ENCODE measurements around the gene DEDD. TPM values are rescaled to one million over a fixed set of nuclear protein-coding genes. Genes with fewer than 3 reads are reported as not detected.

The DEDD gene
- total and polyA plus RNA-seq, 2 donors from 2014 or later = 23.2 to 37.2 TPM

GRCh38 chr1:161084597-161084988, 47.9 kb downstream of the DEDD start:
- no peak overlapping the region for H3K9ac ChIP-seq (ENCODE audit: low read length in 3 of 3)
- H3K4me1 ChIP-seq (ENCODE audit: control insufficient read depth in 2 of 3, insufficient read depth in 2 of 3, low read depth in 1 of 3, low read length in 3 of 3) = peaks cover 0 to 7% (median 3%) of the 10 kb centered on the region in 3 donors
- no peak for FAIRE-seq
- intact Hi-C loops (cut with DNase I) = no loop called here
- H3K27ac ChIP-seq (ENCODE audit: low read depth in 2 of 2, low read length in 2 of 2) = no peak overlapping the region
- peak in 1 of 5 donors; percentile 26 for DNase-seq
- H3K9me3 ChIP-seq (ENCODE audit: control insufficient read depth in 2 of 3, insufficient read depth in 1 of 3, low read length in 3 of 3) = no peaks in the 10 kb centered on the region
- TF ChIP-seq, protein P1, sequence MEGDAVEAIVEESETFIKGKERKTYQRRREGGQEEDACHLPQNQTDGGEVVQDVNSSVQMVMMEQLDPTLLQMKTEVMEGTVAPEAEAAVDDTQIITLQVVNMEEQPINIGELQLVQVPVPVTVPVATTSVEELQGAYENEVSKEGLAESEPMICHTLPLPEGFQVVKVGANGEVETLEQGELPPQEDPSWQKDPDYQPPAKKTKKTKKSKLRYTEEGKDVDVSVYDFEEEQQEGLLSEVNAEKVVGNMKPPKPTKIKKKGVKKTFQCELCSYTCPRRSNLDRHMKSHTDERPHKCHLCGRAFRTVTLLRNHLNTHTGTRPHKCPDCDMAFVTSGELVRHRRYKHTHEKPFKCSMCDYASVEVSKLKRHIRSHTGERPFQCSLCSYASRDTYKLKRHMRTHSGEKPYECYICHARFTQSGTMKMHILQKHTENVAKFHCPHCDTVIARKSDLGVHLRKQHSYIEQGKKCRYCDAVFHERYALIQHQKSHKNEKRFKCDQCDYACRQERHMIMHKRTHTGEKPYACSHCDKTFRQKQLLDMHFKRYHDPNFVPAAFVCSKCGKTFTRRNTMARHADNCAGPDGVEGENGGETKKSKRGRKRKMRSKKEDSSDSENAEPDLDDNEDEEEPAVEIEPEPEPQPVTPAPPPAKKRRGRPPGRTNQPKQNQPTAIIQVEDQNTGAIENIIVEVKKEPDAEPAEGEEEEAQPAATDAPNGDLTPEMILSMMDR (IDR thresholded peaks at IDR 0.05; ENCODE audit: borderline replicate concordance, extremely low read depth, insufficient read depth) = no peak
- H3K36me3 ChIP-seq (ENCODE audit: control insufficient read depth in 2 of 3, insufficient read depth in 3 of 3, low read length in 3 of 3) = no peaks in the 10 kb centered on the region
- no peaks in the 10 kb centered on the region for H3K27me3 ChIP-seq (ENCODE audit: control insufficient read depth, insufficient read depth, low read length)
- H3K4me3 ChIP-seq (ENCODE audit: low read length in 3 of 3) = no peak overlapping the region

DNA sequence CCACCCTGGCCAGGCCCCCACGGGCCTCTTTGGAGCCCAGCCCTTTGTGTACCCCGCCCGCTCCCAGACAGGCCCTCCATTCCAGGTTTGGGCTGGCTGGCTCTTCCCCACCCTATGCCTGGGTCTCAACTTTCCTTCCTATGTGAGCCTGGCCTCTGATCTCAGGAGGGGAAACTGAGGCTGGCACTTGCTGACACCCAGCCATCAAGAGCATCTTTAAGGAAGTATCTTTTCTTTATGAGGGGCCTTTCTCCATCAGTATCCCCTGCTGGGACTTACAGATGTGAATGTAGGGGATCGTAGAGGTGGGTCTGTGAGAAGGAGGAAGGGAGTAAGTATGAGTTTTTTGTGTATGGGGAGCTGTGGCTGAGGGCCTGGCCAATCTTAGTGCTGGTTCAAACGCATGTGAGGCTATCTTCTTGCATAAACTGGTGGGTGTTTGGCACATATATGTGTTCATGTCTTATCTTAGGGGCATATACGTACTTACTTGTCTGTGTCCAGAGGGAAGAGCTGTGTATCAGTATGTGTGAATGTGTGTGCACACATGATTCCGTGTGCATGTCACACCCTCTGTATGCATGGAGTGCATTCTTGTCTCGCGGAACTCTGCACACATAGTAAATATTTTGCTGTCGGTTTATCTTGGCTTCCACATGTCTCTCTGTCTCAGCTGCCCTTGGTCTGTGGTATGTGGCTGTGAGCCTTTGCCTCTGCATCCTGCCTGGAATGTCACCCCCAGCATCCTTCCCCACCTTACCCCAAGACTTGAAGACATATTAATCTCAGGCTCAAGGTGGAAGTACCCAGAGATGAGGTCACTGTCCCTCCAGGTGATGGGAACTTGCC, 48.5 kb downstream of the DEDD start:
- TF ChIP-seq, protein P1 (IDR thresholded peaks at IDR 0.05; ENCODE audit: borderline replicate concordance, extremely low read depth, insufficient read depth) = no peak
- Histone ChIP-seq H3K9me3 (ENCODE audit: control insufficient read depth in 2 of 3, insufficient read depth in 1 of 3, low read length in 3 of 3) (no peaks in the 10 kb centered on the region), H3K9ac (ENCODE audit: low read length in 3 of 3) (no peak overlapping the region), H3K4me3 (ENCODE audit: low read length in 3 of 3) (no peak overlapping the region), H3K27ac (ENCODE audit: low read depth in 2 of 2, low read length in 2 of 2) (peak overlapping the region; percentile 11 to 58), H3K4me1 (ENCODE audit: control insufficient read depth in 2 of 3, insufficient read depth in 2 of 3, low read depth in 1 of 3, low read length in 3 of 3) (peaks cover 0 to 6% (median under 1%) of the 10 kb centered on the region in 3 donors), H3K36me3 (ENCODE audit: control insufficient read depth in 2 of 3, insufficient read depth in 3 of 3, low read length in 3 of 3) (no peaks in the 10 kb centered on the region), H3K27me3 (ENCODE audit: control insufficient read depth, insufficient read depth, low read length) (no peaks in the 10 kb centered on the region)
- no peak for DNase-seq
- FAIRE-seq = no peak
- intact Hi-C loops (cut with DNase I) = no loop called here

DNA sequence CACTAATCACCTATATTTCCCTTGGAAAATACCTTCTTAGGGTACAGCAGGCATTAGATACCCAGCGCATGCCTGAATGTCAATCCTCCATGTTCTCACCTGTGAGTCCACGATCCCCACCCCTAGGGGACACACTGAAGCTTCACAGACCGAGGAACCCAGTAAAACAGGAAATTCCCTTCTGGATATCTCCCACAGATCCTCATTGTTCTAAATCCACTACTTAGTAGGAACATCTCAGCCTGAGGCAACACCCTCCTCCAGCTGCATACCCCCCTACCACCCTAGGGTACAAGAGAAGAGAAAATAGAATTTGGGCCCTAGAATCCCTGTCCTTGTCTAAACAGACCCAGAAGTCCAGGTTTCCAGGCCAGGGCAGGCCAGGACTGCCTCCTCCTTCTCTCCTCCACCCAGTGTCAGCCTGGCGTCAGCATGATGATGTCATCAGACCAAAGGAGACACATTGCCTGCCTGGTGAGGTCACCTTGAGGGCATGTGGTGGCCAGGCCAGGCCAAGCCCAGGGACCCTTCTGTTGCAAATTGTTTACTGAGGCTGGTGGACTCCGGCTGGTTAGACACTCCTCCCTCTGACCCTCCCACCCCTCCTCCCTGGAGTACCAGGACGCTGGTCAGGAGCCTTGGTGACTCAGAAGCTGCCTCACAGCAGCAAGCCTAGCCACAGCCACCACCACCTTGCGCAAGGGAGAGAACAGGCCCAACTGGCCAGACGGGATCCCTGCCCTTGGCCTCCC, 49.3 kb downstream of the DEDD start:
- DNase-seq (peak in 4 of 5 donors; percentile 13 to 96 (median 24)), FAIRE-seq (no peak)
- intact Hi-C loops (cut with DNase I) = no loop called here
- no peak overlapping the region for H3K4me3 ChIP-seq (ENCODE audit: low read length in 3 of 3)
- TF ChIP-seq, protein P1 (IDR thresholded peaks at IDR 0.05; ENCODE audit: borderline replicate concordance, extremely low read depth, insufficient read depth) = no peak
- no peaks in the 10 kb centered on the region for H3K9me3 ChIP-seq (ENCODE audit: control insufficient read depth in 2 of 3, insufficient read depth in 1 of 3, low read length in 3 of 3)
- H3K9ac ChIP-seq (ENCODE audit: low read length in 3 of 3) = peak overlapping the region in 1 of 3 donors; percentile 7
- H3K27me3 ChIP-seq (ENCODE audit: control insufficient read depth, insufficient read depth, low read length) = no peaks in the 10 kb centered on the region
- H3K27ac ChIP-seq (ENCODE audit: low read depth in 2 of 2, low read length in 2 of 2) = peak overlapping the region; percentile 58 to 77
- H3K4me1 ChIP-seq (ENCODE audit: control insufficient read depth in 2 of 3, insufficient read depth in 2 of 3, low read depth in 1 of 3, low read length in 3 of 3) = peaks cover 0 to 3% (median 0%) of the 10 kb centered on the region in 3 donors
- no peaks in the 10 kb centered on the region for H3K36me3 ChIP-seq (ENCODE audit: control insufficient read depth in 2 of 3, insufficient read depth in 3 of 3, low read length in 3 of 3)
